GM12878 (cell line): Measurements from ENCODE around the gene GTF2A1. TPM values are rescaled to one million over a fixed set of nuclear protein-coding genes. Genes with fewer than 3 reads are reported as not detected.

Experiments used
- ATAC-seq: fragments of 200-7000 bp; cut with Tn5 transposase; 3 replicates; pipeline ENCODE4 v1.9.1; 2020; ENCODE audit warnings: mild to moderate bottlenecking, moderate library complexity
- BruUV-seq: library from RNA; stranded (reverse); fragments of 400-500 nt; replicated peaks from 2 replicates; lab custom pipeline; 2021; lab: Mats Ljungman, UMichigan
- CTCF ChIA-PET: fragments of 300-600 bp; sonication (Branson Sonifier 250); formaldehyde crosslinking; extraction: SDS; loops from one replicate; lab custom pipeline; 2021; ENCODE audit warnings: inconsistent platforms; lab: Yijun Ruan, JAX
- POLR2A ChIA-PET: fragments of 350-600 bp; formaldehyde crosslinking; extraction: SDS; loops from one replicate; lab custom pipeline; 2021; ENCODE audit warnings: inconsistent platforms; lab: Charles Lee
- RAD21 ChIA-PET: fragments of 300-600 bp; sonication (Branson Sonifier 250); formaldehyde crosslinking; loops from one replicate; lab custom pipeline; 2023; ENCODE audit warnings: antibody characterized with exemption; ENCODE audit not compliant: unreplicated experiment; lab: Charles Lee
- SMC1A ChIA-PET: fragments of 300-600 bp; sonication (Branson Sonifier 250); formaldehyde crosslinking; loops from one replicate; lab custom pipeline; 2023; ENCODE audit not compliant: unreplicated experiment, uncharacterized antibody; lab: Charles Lee
- DNase-seq: peaks from one replicate; pipeline ENCODE4 v3.0.0-alpha.2; 2011; ENCODE audit warnings: low read depth, low spot score
- FAIRE-seq: peaks from 3 replicates; lab custom pipeline; 2011; peaks lifted over from hg19 to GRCh38; lab: Jason Lieb, UNC
- H2AFZ ChIP-seq: 2 replicates; pipeline ENCODE4 v1.6.0; 2011; ENCODE audit warnings: low read depth, low read length, control low read depth; ENCODE audit not compliant: control insufficient read depth
- H3K27ac ChIP-seq: 2 replicates; pipeline ENCODE4 v1.5.1; 2011; ENCODE audit warnings: control low read depth; ENCODE audit not compliant: control insufficient read depth, insufficient read depth
- H3K27me3 ChIP-seq, 2 experiments: replicated peaks in 1 of 2; 2 replicates each; pipeline versions ENCODE4 v1.6.0 to v1.6.1; 2011; ENCODE audit warnings: low read length in 1 of 2; ENCODE audit not compliant: control insufficient read depth in 2 of 2, insufficient read depth in 2 of 2
- H3K36me3 ChIP-seq, 2 experiments: 2 replicates each; pipeline ENCODE4 v1.5.1; 2011; ENCODE audit warnings: low read length in 1 of 2; ENCODE audit not compliant: control insufficient read depth in 2 of 2, insufficient read depth in 2 of 2
- H3K4me1 ChIP-seq: 2 replicates; pipeline ENCODE4 v1.6.1; 2011; ENCODE audit warnings: mild to moderate bottlenecking, low read length, moderate library complexity, mixed read lengths; ENCODE audit not compliant: control insufficient read depth, insufficient read depth
- H3K4me2 ChIP-seq: 2 replicates; pipeline ENCODE4 v1.6.0; 2011; ENCODE audit warnings: control low read depth; ENCODE audit not compliant: control insufficient read depth, insufficient read depth
- H3K4me3 ChIP-seq: fragments of 200-600 bp; sonication (generic); 2 replicates; pipeline ENCODE4 v1.5.1; 2016
- H3K79me2 ChIP-seq: 2 replicates; pipeline ENCODE4 v1.6.0; 2011; ENCODE audit warnings: low read length; ENCODE audit not compliant: control insufficient read depth, insufficient read depth
- H3K9ac ChIP-seq: 2 replicates; pipeline ENCODE4 v1.8.0; 2011; ENCODE audit warnings: low read length, control low read depth, mixed read lengths; ENCODE audit not compliant: control insufficient read depth, insufficient read depth
- H3K9me3 ChIP-seq: replicated peaks from 3 replicates; pipeline ENCODE4 v1.5.1; 2011; ENCODE audit warnings: mild to moderate bottlenecking, low read length; ENCODE audit not compliant: control insufficient read depth, insufficient read depth
- H4K20me1 ChIP-seq: 2 replicates; pipeline ENCODE4 v1.6.0; 2011; ENCODE audit not compliant: control insufficient read depth, insufficient read depth
- BACH1 ChIP-seq: fragments of 450-650 bp; IDR thresholded peaks from 2 replicates; pipeline ENCODE4 v1.6.1; 2017; ENCODE audit warnings: mild to moderate bottlenecking, borderline replicate concordance
- GATAD2B ChIP-seq: fragments of 450-650 bp; conservative IDR thresholded peaks from 2 replicates; pipeline ENCODE4 v1.6.1; 2017; ENCODE audit warnings: low read depth, mild to moderate bottlenecking, moderate library complexity
- KAT2A ChIP-seq: conservative IDR thresholded peaks from 2 replicates; pipeline ENCODE4 v1.6.1; 2011; ENCODE audit warnings: low read depth, low read length; ENCODE audit not compliant: control insufficient read depth
- MXI1 ChIP-seq: fragments of 150-350 bp; IDR thresholded peaks from 2 replicates; pipeline ENCODE4 v1.6.1; 2011; ENCODE audit warnings: low read depth, mild to moderate bottlenecking, inconsistent platforms, low read length, improper control_type of control experiment
- MYB ChIP-seq: fragments of 150-350 bp; IDR thresholded peaks from 2 replicates; pipeline ENCODE4 v1.6.1; 2014; ENCODE audit warnings: mild to moderate bottlenecking, low read depth, low read length, borderline replicate concordance
- PML ChIP-seq: IDR thresholded peaks from 2 replicates; pipeline ENCODE4 v1.6.1; 2012; ENCODE audit warnings: low read length, inconsistent platforms
- POLR2A ChIP-seq: IDR thresholded peaks from 2 replicates; pipeline ENCODE4 v1.6.1; 2011; ENCODE audit warnings: low read depth, mild to moderate bottlenecking, low read length
- STAT3 ChIP-seq: IDR thresholded peaks from 2 replicates; pipeline ENCODE4 v1.6.1; 2011; ENCODE audit warnings: low read depth, low read length, improper control_type of control experiment
- TARDBP ChIP-seq: IDR thresholded peaks from 2 replicates; pipeline ENCODE4 v1.6.1; 2016; ENCODE audit warnings: borderline replicate concordance
- YBX1 ChIP-seq: fragments of 450-650 bp; IDR thresholded peaks from 2 replicates; pipeline ENCODE4 v1.6.1; 2016; ENCODE audit warnings: antibody characterized with exemption
- WGBS: methylation state at CpG from one replicate; pipeline ENCODE4 v1.1.6; 2016; ENCODE audit warnings: low lambda C conversion rate; ENCODE audit not compliant: insufficient replicate concordance, insufficient coverage; ENCODE audit errors: missing lambda C conversion rate; 5-methylcytosine and 5-hydroxymethylcytosine counted together
- in situ Hi-C: fragments of 300-500 bp; cut with MboI; formaldehyde crosslinking; loops from 9 replicates; pipeline ENCODE4 v1.14.3; 2018; ENCODE audit warnings: mixed read lengths
- intact Hi-C: fragments of 100-400 bp; cut with micrococcal nuclease; formaldehyde crosslinking; loops from one replicate; pipeline ENCODE4 v1.14.2; 2022; ENCODE audit not compliant: unreplicated experiment
- polyA plus RNA-seq, 11 experiments: library from polyadenylated mRNA; depleted of rRNA in 4 of 11; unstranded in 6 of 11; stranded (reverse) in 5 of 11; fragments of >200 nt; fragmentation: Nextera tagmentation in 4 of 11; fragmentation: Illumina TruSeq in 1 of 11; extraction: Ambion mirVana in 4 of 11; extraction: Trizol in 1 of 11; gene quantifications; 1 replicate in 1 of 11; 2 replicates in 10 of 11; pipeline versions ENCODE4 v1.2.1 to v1.2.3, GENCODE V29; 2011 to 2016; ENCODE audit warnings: inconsistent platforms in 2 of 11, missing spikeins in 2 of 11, low read depth in 1 of 11
- total RNA-seq, 4 experiments: library from RNA; depleted of rRNA in 3 of 4; stranded (reverse); fragments of >200 nt in 3 of 4; fragmentation: Illumina TruSeq in 1 of 4; extraction: Trizol in 1 of 4; gene quantifications; 2 replicates each; pipeline versions ENCODE4 v1.2.1 to v1.2.3, GENCODE V29; 2013 to 2021
- TF ChIP-seq, protein P1 (sequence below): fragments of 450-650 bp; IDR thresholded peaks from 2 replicates; pipeline ENCODE4 v1.6.1; 2018; ENCODE audit warnings: mild to moderate bottlenecking, low read depth, moderate library complexity; ENCODE audit not compliant: partially characterized antibody
- TF ChIP-seq, protein P2 (sequence below): fragments of 450-650 bp; IDR thresholded peaks from 2 replicates; pipeline ENCODE4 v1.6.1; 2017; ENCODE audit warnings: borderline replicate concordance
- TF ChIP-seq, protein P3 (sequence below): IDR thresholded peaks from 2 replicates; pipeline ENCODE4 v1.6.1; 2011; ENCODE audit warnings: mild to moderate bottlenecking, low read depth, low read length, moderate library complexity; ENCODE audit not compliant: insufficient replicate concordance

The GTF2A1 gene
- total and polyA plus RNA-seq, 10 of the 15 experiments (the other 5 are each of a cell fraction or from before 2014, with no cell fraction given): 2.5 to 28.7 (median 14.9) TPM

DNA sequence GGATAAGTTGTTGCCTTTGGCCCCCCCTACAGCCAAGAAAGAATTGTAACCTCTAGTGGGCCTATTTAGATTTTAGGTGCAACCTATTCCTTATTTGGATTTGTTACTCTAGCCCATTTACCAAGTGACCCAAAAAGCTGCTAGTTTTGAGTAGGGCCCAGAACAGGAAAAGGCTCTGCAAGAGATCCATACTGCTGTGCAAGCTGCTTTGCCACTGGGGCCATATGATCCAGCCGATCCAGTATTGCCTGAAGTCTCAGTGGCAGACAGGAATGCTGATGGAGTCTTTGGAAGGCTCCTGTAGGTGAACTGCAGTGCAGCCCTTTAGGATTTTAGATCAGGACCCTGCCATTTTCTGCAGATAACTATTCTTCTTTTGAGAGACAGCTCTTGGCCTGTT is 12.9 kb upstream of the GTF2A1 start:
- Histone ChIP-seq H4K20me1 (no peaks in the 10 kb centered on the region), H3K79me2 (no peaks in the 10 kb centered on the region), H3K4me2 (no peak overlapping the region), H3K27me3 (no peaks in the 10 kb centered on the region), H3K4me1 (no peaks in the 10 kb centered on the region), H3K9me3 (no peaks in the 10 kb centered on the region), H2AFZ (no peak overlapping the region), H3K9ac (no peak overlapping the region), H3K36me3 (no peaks in the 10 kb centered on the region), H3K4me3 (no peak overlapping the region), H3K27ac (no peak overlapping the region)
- BruUV-seq: no TSS peak
- TF ChIP-seq, protein P1, sequence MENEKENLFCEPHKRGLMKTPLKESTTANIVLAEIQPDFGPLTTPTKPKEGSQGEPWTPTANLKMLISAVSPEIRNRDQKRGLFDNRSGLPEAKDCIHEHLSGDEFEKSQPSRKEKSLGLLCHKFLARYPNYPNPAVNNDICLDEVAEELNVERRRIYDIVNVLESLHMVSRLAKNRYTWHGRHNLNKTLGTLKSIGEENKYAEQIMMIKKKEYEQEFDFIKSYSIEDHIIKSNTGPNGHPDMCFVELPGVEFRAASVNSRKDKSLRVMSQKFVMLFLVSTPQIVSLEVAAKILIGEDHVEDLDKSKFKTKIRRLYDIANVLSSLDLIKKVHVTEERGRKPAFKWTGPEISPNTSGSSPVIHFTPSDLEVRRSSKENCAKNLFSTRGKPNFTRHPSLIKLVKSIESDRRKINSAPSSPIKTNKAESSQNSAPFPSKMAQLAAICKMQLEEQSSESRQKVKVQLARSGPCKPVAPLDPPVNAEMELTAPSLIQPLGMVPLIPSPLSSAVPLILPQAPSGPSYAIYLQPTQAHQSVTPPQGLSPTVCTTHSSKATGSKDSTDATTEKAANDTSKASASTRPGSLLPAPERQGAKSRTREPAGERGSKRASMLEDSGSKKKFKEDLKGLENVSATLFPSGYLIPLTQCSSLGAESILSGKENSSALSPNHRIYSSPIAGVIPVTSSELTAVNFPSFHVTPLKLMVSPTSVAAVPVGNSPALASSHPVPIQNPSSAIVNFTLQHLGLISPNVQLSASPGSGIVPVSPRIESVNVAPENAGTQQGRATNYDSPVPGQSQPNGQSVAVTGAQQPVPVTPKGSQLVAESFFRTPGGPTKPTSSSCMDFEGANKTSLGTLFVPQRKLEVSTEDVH: no peak
- TF ChIP-seq MXI1 (no peak), PML (no peak), POLR2A (no peak), YBX1 (no peak)
- 64% methylated on average over 1 of the region's 1 CpG for WGBS
- intact Hi-C loops: no loop called here
- ChIA-PET CTCF (interaction anchor here (1.6 kb wide), 1 partner anchor 246 kb away, joined by 3 read pairs; no protein-coding TSS in a partner anchor), SMC1A (interaction anchor here (0.6 kb wide), 1 partner anchor 244 kb away, joined by 3 read pairs; no protein-coding TSS in a partner anchor), RAD21 (interaction anchor here (0.7 kb wide), 1 partner anchor 64 kb away, joined by 4 read pairs; no protein-coding TSS in a partner anchor), POLR2A (interaction anchor here (0.6 to 1.5 kb wide), 3 partner anchors 7 to 12 kb away, joined by 3 to 6 read pairs (median 4); partner anchors contain the start of gene GTF2A1)
- FAIRE-seq (no peak), ATAC-seq (no peak), DNase-seq (no peak)
- in situ Hi-C loops: no loop called here

DNA sequence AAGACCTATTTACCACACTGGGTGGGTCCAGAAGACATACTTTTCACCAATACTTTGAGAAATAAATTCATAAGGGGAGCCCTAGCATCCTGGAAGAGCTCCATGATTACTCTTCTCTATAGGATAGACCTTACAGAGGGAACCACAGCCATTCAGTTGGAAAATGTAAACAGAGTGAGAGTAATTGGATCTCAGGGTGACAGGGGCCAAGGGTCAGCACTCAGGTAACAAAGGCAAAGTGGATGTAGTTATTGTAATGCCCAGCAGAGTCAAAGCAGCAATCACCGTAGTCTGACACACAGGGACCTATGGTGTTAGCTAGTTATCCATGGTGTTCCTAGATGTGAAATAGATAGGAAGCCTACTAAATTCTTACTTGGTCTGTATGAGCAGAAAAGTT is 10.8 kb upstream of the GTF2A1 start:
- CTCF ChIA-PET: no interaction called here
- POLR2A ChIA-PET: no interaction called here
- TF ChIP-seq KAT2A: no peak
- TF ChIP-seq TARDBP: no peak
- TF ChIP-seq MYB: no peak
- no peak for TF ChIP-seq POLR2A
- TF ChIP-seq, protein P2, sequence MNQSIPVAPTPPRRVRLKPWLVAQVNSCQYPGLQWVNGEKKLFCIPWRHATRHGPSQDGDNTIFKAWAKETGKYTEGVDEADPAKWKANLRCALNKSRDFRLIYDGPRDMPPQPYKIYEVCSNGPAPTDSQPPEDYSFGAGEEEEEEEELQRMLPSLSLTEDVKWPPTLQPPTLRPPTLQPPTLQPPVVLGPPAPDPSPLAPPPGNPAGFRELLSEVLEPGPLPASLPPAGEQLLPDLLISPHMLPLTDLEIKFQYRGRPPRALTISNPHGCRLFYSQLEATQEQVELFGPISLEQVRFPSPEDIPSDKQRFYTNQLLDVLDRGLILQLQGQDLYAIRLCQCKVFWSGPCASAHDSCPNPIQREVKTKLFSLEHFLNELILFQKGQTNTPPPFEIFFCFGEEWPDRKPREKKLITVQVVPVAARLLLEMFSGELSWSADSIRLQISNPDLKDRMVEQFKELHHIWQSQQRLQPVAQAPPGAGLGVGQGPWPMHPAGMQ: no peak
- no peak for TF ChIP-seq STAT3
- TF ChIP-seq BACH1: no peak
- no peak for TF ChIP-seq GATAD2B
- TF ChIP-seq, protein P3, sequence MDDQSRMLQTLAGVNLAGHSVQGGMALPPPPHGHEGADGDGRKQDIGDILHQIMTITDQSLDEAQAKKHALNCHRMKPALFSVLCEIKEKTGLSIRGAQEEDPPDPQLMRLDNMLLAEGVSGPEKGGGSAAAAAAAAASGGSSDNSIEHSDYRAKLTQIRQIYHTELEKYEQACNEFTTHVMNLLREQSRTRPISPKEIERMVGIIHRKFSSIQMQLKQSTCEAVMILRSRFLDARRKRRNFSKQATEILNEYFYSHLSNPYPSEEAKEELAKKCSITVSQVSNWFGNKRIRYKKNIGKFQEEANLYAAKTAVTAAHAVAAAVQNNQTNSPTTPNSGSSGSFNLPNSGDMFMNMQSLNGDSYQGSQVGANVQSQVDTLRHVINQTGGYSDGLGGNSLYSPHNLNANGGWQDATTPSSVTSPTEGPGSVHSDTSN: no peak

More for the DNA sequence above, 10.8 kb upstream of the GTF2A1 start:
- Histone ChIP-seq H3K4me3 (no peak overlapping the region), H2AFZ (no peak overlapping the region), H3K27me3 (no peaks in the 10 kb centered on the region), H3K4me2 (no peak overlapping the region), H3K27ac (no peak overlapping the region), H3K79me2 (no peaks in the 10 kb centered on the region), H3K9me3 (no peaks in the 10 kb centered on the region), H3K4me1 (no peaks in the 10 kb centered on the region), H3K36me3 (no peaks in the 10 kb centered on the region), H4K20me1 (no peaks in the 10 kb centered on the region), H3K9ac (no peak overlapping the region)
- in situ Hi-C loops (no loop called here), intact Hi-C loops (no loop called here)
- ChIA-PET RAD21 (no interaction called here), SMC1A (no interaction called here)
- BruUV-seq: no TSS peak
- no peak for FAIRE-seq
- DNase-seq: no peak
- WGBS: 46% methylated on average over 1 of the region's 1 CpG
- ATAC-seq: no peak
